RPMI7951 (cell line): ENCODE data around the gene DISP3. TPM values are rescaled to one million over a fixed set of nuclear protein-coding genes. Genes with fewer than 3 reads are reported as not detected.
"Not testable (repeated sequence)": the region's sequence is repeated elsewhere in the genome, so short reads cannot be mapped to it uniquely, and the experiment has no call there.

Experiments used
- DNase-seq: peaks from one replicate; pipeline ENCODE4 v3.0.0-alpha.2; 2012; ENCODE audit warnings: low read depth
- total RNA-seq: library from RNA; depleted of rRNA; stranded (reverse); fragments of >200 nt; shearing (Covaris generic); gene quantifications from 2 replicates; pipeline ENCODE4 v1.2.3, GENCODE V29; 2014; rRNA removed

Gene DISP3
- total RNA-seq, 1 experiment from 2014 or later: not detected

DNA sequence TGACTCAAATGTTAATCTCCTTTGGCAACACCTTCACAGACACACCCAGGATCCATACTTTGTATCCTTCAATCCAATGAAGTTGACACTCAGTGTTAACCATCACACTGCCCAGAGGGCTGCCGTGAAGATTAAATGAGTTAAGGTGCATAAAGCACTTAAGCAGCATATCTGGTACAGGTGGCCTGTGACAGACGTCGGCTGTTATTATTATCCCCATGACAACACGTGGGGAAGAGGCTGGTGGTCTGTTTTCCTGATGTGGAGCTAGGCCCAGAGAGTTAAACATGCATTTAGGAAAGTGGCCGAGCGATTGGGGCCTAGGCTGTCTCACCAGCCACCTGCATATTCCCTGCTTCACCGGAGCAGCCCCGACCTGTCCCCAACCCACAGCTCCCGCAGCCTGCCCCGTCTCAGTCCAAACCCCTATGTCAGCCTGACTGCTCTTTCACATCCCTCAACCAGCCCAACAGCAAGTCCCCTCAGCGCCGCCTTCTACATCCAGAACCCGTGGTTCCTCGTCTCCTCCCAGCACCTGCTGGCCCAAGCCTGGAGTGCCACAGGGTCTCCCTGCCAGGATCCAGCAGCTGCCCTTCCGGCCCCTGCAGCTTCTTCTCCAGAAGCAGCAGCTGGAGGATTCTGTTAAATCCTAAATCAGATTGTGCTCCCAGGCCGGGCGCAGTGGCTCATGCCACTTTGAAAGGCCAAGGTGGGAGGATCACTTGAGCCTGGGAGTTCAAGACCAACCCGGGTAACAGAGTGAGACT lies 97.3 kb downstream of the DISP3 start:
- DNase-seq: no peak

- no peak for DNase-seq
Measured at GRCh38 chr1:11578004-11578403, 99.0 kb downstream of the DISP3 start.

DNA sequence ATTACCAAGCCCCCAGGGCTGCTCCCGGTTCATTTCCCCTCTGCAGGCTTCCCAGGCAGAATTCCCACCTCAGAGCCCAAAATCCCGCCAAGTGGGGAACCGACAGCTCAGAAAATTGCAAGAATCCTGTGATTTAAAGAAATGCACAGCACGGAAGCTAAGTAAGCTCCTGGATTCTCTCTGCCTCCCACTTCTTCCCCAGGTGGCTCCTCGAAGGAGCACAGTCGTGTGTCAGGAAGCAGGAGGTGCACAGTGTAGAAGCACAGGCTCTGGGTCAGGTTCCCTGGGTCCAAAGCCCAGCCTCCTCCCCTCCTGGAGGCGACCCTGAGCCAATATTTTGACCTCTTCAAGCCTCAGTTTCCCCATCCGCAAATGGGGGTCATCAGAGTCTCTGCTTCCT lies 100.6 kb downstream of the DISP3 start:
- DNase-seq: no peak

- not testable (repeated sequence) for DNase-seq
Measured at GRCh38 chr1:11580049-11580448, 101.1 kb downstream of the DISP3 start.

DNA sequence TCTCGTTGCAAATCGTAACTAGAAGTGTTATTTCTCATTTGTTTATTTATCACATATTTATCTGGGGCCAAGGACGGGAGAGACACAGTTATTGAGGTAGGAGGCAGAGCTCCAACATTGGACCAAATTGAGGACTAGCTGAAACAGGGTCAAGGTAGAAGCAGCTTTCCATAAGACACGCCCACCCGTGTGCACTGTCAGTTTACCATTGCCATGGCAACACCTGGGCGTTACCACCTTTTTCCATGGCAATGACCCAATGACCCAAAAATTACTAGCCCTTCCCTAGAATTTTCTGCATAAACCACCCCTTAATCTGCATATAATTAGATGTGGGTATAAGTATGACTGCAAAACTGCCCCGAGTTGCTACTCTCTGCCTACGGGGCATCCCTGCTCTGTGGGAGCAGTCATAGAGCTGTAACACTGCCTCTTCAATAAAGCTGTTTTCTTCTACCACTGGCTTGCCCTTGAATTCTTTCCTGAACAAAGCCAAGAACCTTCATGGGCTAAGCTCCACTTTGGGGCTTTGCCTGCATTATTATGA lies 102.6 kb downstream of the DISP3 start:
- no peak for DNase-seq

- no peak for DNase-seq
Measured at GRCh38 chr1:11585389-11585788, 106.4 kb downstream of the DISP3 start.

Other genes with a start within 250 kb of the DISP3 start
- 30.4 and 31.1 TPM in 2 replicates for gene MTOR, start 216.6 kb upstream of the DISP3 start, total RNA-seq
- gene UBIAD1, start 206.0 kb upstream of the DISP3 start, total RNA-seq: 7.1 and 10.8 TPM in 2 replicates
- 0.10 and 0.36 TPM in 2 replicates for gene FBXO2, start 175.3 kb downstream of the DISP3 start, total RNA-seq
- 4.7 and 6.7 TPM in 2 replicates for gene FBXO44, start 175.7 kb downstream of the DISP3 start, total RNA-seq
- gene FBXO6, start 185.0 kb downstream of the DISP3 start, total RNA-seq: 2.3 and 2.9 TPM in 2 replicates
- gene MAD2L2, start 202.0 kb downstream of the DISP3 start, total RNA-seq: 143 and 155 TPM in 2 replicates
- gene DRAXIN, start 212.6 kb downstream of the DISP3 start, total RNA-seq: under 0.01 and 0.10 TPM in 2 replicates